Upper lobe of right lung (tissue), 1 donor: Measurements from ENCODE around the gene TTC33. TPM values are rescaled to one million over a fixed set of nuclear protein-coding genes. Genes with fewer than 3 reads are reported as not detected.
"Not testable (repeated sequence)": the region's sequence is repeated elsewhere in the genome, so short reads cannot be mapped to it uniquely, and the experiment has no call there.

Source experiments
- ATAC-seq: fragments of 200-7000 bp; cut with Tn5 transposase; one replicate; pipeline ENCODE4 v1.9.1; 2020; ENCODE audit warnings: mild to moderate bottlenecking, moderate library complexity
- DNase-seq: peaks from one replicate; pipeline ENCODE4 v3.0.0-alpha.2; 2020
- H3K27ac ChIP-seq: fragments of 200-600 bp; one replicate; pipeline ENCODE4 v1.8.0; 2022
- H3K27me3 ChIP-seq: fragments of 200-600 bp; one replicate; pipeline ENCODE4 v1.8.0; 2022; ENCODE audit warnings: mild to moderate bottlenecking
- H3K36me3 ChIP-seq: fragments of 200-600 bp; one replicate; pipeline ENCODE4 v1.8.0; 2022
- H3K4me1 ChIP-seq: fragments of 200-600 bp; one replicate; pipeline ENCODE4 v1.8.0; 2022
- H3K4me3 ChIP-seq: fragments of 200-600 bp; one replicate; pipeline ENCODE4 v1.8.0; 2022; ENCODE audit warnings: mild to moderate bottlenecking
- H3K9me3 ChIP-seq: fragments of 200-600 bp; one replicate; pipeline ENCODE4 v1.8.0; 2022
- CTCF ChIP-seq: fragments of 200-600 bp; IDR thresholded peaks from one replicate; pipeline ENCODE4 v1.8.0; 2022; ENCODE audit warnings: antibody characterized with exemption
- intact Hi-C: fragments of 100-400 bp; cut with DNase I; formaldehyde crosslinking; loops from one replicate; pipeline ENCODE4 v1.11.0; 2022
- total RNA-seq: library from RNA; stranded (reverse); fragmentation: NEBNext Ultra II Directional; extraction: Animal tissue kit (Norgen Biotek cat#: 25700); gene quantifications from one replicate; pipeline ENCODE4 v1.2.1, GENCODE V29; 2021
- donor health status: DM: no; HTN: yes; CAD: no; lungs with severe emphysema.

Gene TTC33
- total RNA-seq, 1 donor from 2014 or later, result 16.6 TPM

- ATAC-seq, result no peak
- H3K4me1 ChIP-seq, result peaks cover 15% of the 10 kb centered on the region
- TF ChIP-seq CTCF, result no peak
- no peaks in the 10 kb centered on the region for H3K27me3 ChIP-seq
- H3K36me3 ChIP-seq, result no peaks in the 10 kb centered on the region
- H3K4me3 ChIP-seq, result no peak overlapping the region
- intact Hi-C loops, result no loop called here
- H3K9me3 ChIP-seq, result peaks cover 6% of the 10 kb centered on the region
- no peak for DNase-seq
- no peak overlapping the region for H3K27ac ChIP-seq
These were observed 32.2 kb upstream of the TTC33 start for GRCh38 chr5:40787986-40788385.

GRCh38 chr5:40786664-40787063 lies 30.9 kb upstream of the TTC33 start:
- H3K4me1 ChIP-seq, result peaks cover 17% of the 10 kb centered on the region
- H3K4me3 ChIP-seq, H3K27me3 ChIP-seq, H3K27ac ChIP-seq, H3K36me3 ChIP-seq, H3K9me3 ChIP-seq, intact Hi-C loops, DNase-seq, ATAC-seq: not testable (repeated sequence)

- ATAC-seq, result no peak
- no peak overlapping the region for H3K27ac ChIP-seq
- peaks cover 6% of the 10 kb centered on the region for H3K9me3 ChIP-seq
These were observed 29.2 kb upstream of the TTC33 start for GRCh38 chr5:40784916-40785315.

GRCh38 chr5:40784027-40784653 lies 28.4 kb upstream of the TTC33 start:
- intact Hi-C loops, result no loop called here
- H3K4me1 ChIP-seq, result peaks cover 10% of the 10 kb centered on the region

More at GRCh38 chr5:40784916-40785315, 29.2 kb upstream of the TTC33 start:
- no peak for TF ChIP-seq CTCF
- Histone ChIP-seq H3K4me3 (no peak overlapping the region), H3K4me1 (peaks cover 10% of the 10 kb centered on the region), H3K27me3 (no peaks in the 10 kb centered on the region), H3K36me3 (no peaks in the 10 kb centered on the region)
- no peak for DNase-seq
- intact Hi-C loops, result no loop called here

GRCh38 chr5:40781843-40782409 lies 26.2 kb upstream of the TTC33 start:
- H3K36me3 ChIP-seq, result peaks cover 5% of the 10 kb centered on the region
- DNase-seq (no peak), ATAC-seq (peak; percentile 56)
- intact Hi-C loops, result no loop called here
- H3K27me3 ChIP-seq, result no peaks in the 10 kb centered on the region
- H3K4me3 ChIP-seq, result no peak overlapping the region
- TF ChIP-seq CTCF, result no peak
- peaks cover 10% of the 10 kb centered on the region for H3K4me1 ChIP-seq
- H3K27ac ChIP-seq, result no peak overlapping the region
- H3K9me3 ChIP-seq, result no peaks in the 10 kb centered on the region

More at GRCh38 chr5:40784027-40784653, 28.4 kb upstream of the TTC33 start:
- Histone ChIP-seq H3K9me3 (peaks cover 6% of the 10 kb centered on the region), H3K27ac (no peak overlapping the region), H3K36me3 (no peaks in the 10 kb centered on the region), H3K4me3 (no peak overlapping the region), H3K27me3 (no peaks in the 10 kb centered on the region)
- no peak for ATAC-seq
- DNase-seq, result no peak
- TF ChIP-seq CTCF, result no peak

GRCh38 chr5:40780858-40781257 lies 25.1 kb upstream of the TTC33 start:
- peaks cover 16% of the 10 kb centered on the region for H3K4me1 ChIP-seq
- no peak for DNase-seq
- intact Hi-C loops, result no loop called here
- H3K27me3 ChIP-seq, result no peaks in the 10 kb centered on the region
- peaks cover 16% of the 10 kb centered on the region for H3K36me3 ChIP-seq
- H3K27ac ChIP-seq, result no peak overlapping the region
- no peak overlapping the region for H3K4me3 ChIP-seq
- H3K9me3 ChIP-seq, result no peaks in the 10 kb centered on the region
- ATAC-seq, result no peak
- TF ChIP-seq CTCF, result no peak
